ENCODE data around the gene ATXN7.

The ATXN7 gene

DNA sequence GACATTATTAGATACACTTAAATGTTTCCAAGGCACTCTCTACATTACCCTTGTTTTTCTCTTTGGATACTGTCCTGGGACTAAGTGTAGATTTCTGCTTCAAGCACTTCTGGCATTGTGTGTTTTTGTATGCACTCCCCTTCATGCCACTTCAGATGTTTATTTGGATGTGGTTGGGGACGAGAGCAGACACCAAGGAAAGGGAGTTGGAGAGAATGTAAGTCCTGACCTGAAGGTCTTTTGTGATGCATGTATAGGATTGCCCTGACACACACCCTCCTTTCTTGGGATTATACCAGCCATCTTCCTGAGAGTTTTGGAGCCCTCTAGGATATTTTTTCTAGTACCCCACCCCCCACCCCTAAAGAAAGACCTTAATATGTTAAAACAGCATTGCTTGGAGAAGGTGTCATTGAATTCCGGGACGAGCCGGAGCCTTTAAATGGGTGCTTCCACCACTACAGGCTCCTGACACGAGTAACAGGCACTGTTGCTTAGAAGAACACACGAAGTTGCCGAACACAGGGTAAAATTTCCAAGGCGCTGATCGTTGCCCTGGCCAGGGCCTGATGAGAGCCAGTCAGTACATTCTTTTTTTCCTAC is 136.9 kb downstream of the ATXN7 start:
- Histone ChIP-seq H3K4me1 (ENCODE audit: insufficient read depth, low read length, poor library complexity, severe bottlenecking) (no peaks in the 10 kb centered on the region), H3K9ac (ENCODE audit: low read depth, low read length, poor library complexity, severe bottlenecking) (no peak overlapping the region), H3K9me2 (replicated peaks; ENCODE audit: low read depth, low read length) (no peaks in the 10 kb centered on the region), H3K27me3 (ENCODE audit: insufficient read depth, low read length, poor library complexity, severe bottlenecking) (no peaks in the 10 kb centered on the region), H3K4me2 (ENCODE audit: low read depth, low read length, poor library complexity, severe bottlenecking) (no peak overlapping the region), H3K36me3 (ENCODE audit: insufficient read depth, low read length) (peaks cover 85% of the 10 kb centered on the region; the same call in 1 of the 2 replicates), H3K9me3 (ENCODE audit: insufficient read depth, low read depth, low read length) (no peaks in the 10 kb centered on the region), H2AFZ (ENCODE audit: low read length) (no peak overlapping the region), H3K79me2 (ENCODE audit: insufficient read depth, low read length) (no peaks in the 10 kb centered on the region; the same call in 1 of the 2 replicates), H4K20me1 (ENCODE audit: insufficient read depth, low read length, poor library complexity, severe bottlenecking) (peaks cover 3% of the 10 kb centered on the region), H3F3A (ENCODE audit: low read depth) (no peaks in the 10 kb centered on the region), H3K4me3 (ENCODE audit: low read length, poor library complexity, severe bottlenecking) (no peak overlapping the region)
- TF ChIP-seq EZH2phosphoT487 (IDR thresholded peaks at IDR 0.05; ENCODE audit: borderline replicate concordance) (no peak), CTCF (conservative IDR thresholded peaks at IDR 0.05; ENCODE audit: low read length) (no peak)

GRCh38 chr3:64002233-64002632 is 138.6 kb downstream of the ATXN7 start:
- Histone ChIP-seq H3K27me3 (ENCODE audit: insufficient read depth, low read length, poor library complexity, severe bottlenecking) (no peaks in the 10 kb centered on the region), H3K9me2 (replicated peaks; ENCODE audit: low read depth, low read length) (no peaks in the 10 kb centered on the region), H3F3A (ENCODE audit: low read depth) (no peaks in the 10 kb centered on the region), H4K20me1 (ENCODE audit: insufficient read depth, low read length, poor library complexity, severe bottlenecking) (peaks cover 3% of the 10 kb centered on the region), H3K9ac (ENCODE audit: low read depth, low read length, poor library complexity, severe bottlenecking) (no peak overlapping the region), H3K4me3 (ENCODE audit: low read length, poor library complexity, severe bottlenecking) (no peak overlapping the region), H3K4me1 (ENCODE audit: insufficient read depth, low read length, poor library complexity, severe bottlenecking) (no peaks in the 10 kb centered on the region), H3K79me2 (ENCODE audit: insufficient read depth, low read length) (no peaks in the 10 kb centered on the region; the same call in 1 of the 2 replicates), H3K36me3 (ENCODE audit: insufficient read depth, low read length) (peaks cover 86% of the 10 kb centered on the region; the same call in 1 of the 2 replicates), H3K4me2 (ENCODE audit: low read depth, low read length, poor library complexity, severe bottlenecking) (no peak overlapping the region), H3K9me3 (ENCODE audit: insufficient read depth, low read depth, low read length) (no peaks in the 10 kb centered on the region), H2AFZ (ENCODE audit: low read length) (no peak overlapping the region)
- no peak for TF ChIP-seq EZH2phosphoT487 (IDR thresholded peaks at IDR 0.05; ENCODE audit: borderline replicate concordance)
- no peak for TF ChIP-seq CTCF (conservative IDR thresholded peaks at IDR 0.05; ENCODE audit: low read length)

DNA sequence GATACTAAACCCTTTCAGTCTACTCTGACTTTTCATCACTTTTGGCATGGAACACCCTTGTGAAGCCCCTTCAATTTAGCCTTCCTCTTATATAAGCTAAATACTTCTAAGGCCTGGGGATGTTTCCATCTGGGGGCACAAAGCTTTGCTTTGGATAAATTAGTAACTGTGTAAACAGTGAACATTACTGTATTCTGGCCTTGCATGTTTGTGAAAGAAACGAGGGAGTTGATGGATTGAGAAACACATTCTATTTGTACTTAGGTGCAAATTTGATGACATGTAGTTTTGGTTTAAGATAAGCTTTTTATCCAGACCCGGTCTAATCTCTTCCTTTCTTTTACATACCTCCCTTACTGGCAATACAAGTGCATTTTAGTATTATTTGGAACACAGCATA is 139.9 kb downstream of the ATXN7 start:
- Histone ChIP-seq H3K9me2 (replicated peaks; ENCODE audit: low read depth, low read length) (no peaks in the 10 kb centered on the region), H2AFZ (ENCODE audit: low read length) (no peak overlapping the region), H3K27me3 (ENCODE audit: insufficient read depth, low read length, poor library complexity, severe bottlenecking) (no peaks in the 10 kb centered on the region), H3K4me3 (ENCODE audit: low read length, poor library complexity, severe bottlenecking) (no peak overlapping the region), H4K20me1 (ENCODE audit: insufficient read depth, low read length, poor library complexity, severe bottlenecking) (peaks cover 3% of the 10 kb centered on the region), H3F3A (ENCODE audit: low read depth) (no peaks in the 10 kb centered on the region), H3K79me2 (ENCODE audit: insufficient read depth, low read length) (no peaks in the 10 kb centered on the region), H3K4me1 (ENCODE audit: insufficient read depth, low read length, poor library complexity, severe bottlenecking) (no peaks in the 10 kb centered on the region), H3K9me3 (ENCODE audit: insufficient read depth, low read depth, low read length) (no peaks in the 10 kb centered on the region), H3K9ac (ENCODE audit: low read depth, low read length, poor library complexity, severe bottlenecking) (no peak overlapping the region), H3K36me3 (ENCODE audit: insufficient read depth, low read length) (peaks cover 86% of the 10 kb centered on the region; the same call in 1 of the 2 replicates), H3K4me2 (ENCODE audit: low read depth, low read length, poor library complexity, severe bottlenecking) (no peak overlapping the region)
- no peak for TF ChIP-seq CTCF (conservative IDR thresholded peaks at IDR 0.05; ENCODE audit: low read length)
- TF ChIP-seq EZH2phosphoT487 (IDR thresholded peaks at IDR 0.05; ENCODE audit: borderline replicate concordance) = no peak

Data from Loucy (cell line).